CD14-positive monocyte (primary cell): ENCODE measurements around the gene IRF2BPL. TPM values are rescaled to one million over a fixed set of nuclear protein-coding genes. Genes with fewer than 3 reads are reported as not detected.
A peak's percentile ranks its signal among the peaks of the same experiment; 100 is the strongest.

ENCODE experiments used
- DNase-seq, 3 donors: peaks; one replicate each; pipeline ENCODE4 v3.0.0-alpha.2; 2011 to 2022
- H2AFZ ChIP-seq: 2 replicates; pipeline ENCODE4 v1.6.0; 2012; ENCODE audit warnings: mild to moderate bottlenecking, low read depth, low read length, inconsistent platforms; ENCODE audit not compliant: insufficient read depth, poor library complexity, severe bottlenecking
- H3K27ac ChIP-seq, 2 donors: 1 replicate in 1 of 2; 2 replicates in 1 of 2; pipeline ENCODE4 v1.5.1; 2012 to 2013; ENCODE audit warnings: low read length in 2 of 2, control low read depth in 1 of 2, inconsistent platforms in 1 of 2, low read depth in 1 of 2, mild to moderate bottlenecking in 1 of 2
- H3K27me3 ChIP-seq, 2 donors: one replicate each; pipeline versions ENCODE4 v1.6.0 to v1.6.1; 2011 to 2013; ENCODE audit warnings: low read length in 2 of 2; ENCODE audit not compliant: control insufficient read depth in 2 of 2, insufficient read depth in 2 of 2
- H3K36me3 ChIP-seq, 2 donors: replicated peaks in 1 of 2; 1 replicate in 1 of 2; 2 replicates in 1 of 2; pipeline versions ENCODE4 v1.5.1 to v1.6.1; 2012 to 2013; ENCODE audit warnings: low read length in 2 of 2, control low read depth in 1 of 2, inconsistent platforms in 1 of 2, mild to moderate bottlenecking in 1 of 2; ENCODE audit not compliant: insufficient read depth in 2 of 2, control insufficient read depth in 1 of 2
- H3K4me1 ChIP-seq, 2 donors: 1 replicate in 1 of 2; 2 replicates in 1 of 2; pipeline versions ENCODE4 v1.5.1 to v1.6.1; 2012 to 2013; ENCODE audit warnings: low read length in 2 of 2, control low read depth in 1 of 2, inconsistent platforms in 1 of 2, mild to moderate bottlenecking in 1 of 2, moderate library complexity in 1 of 2; ENCODE audit not compliant: insufficient read depth in 2 of 2, control insufficient read depth in 1 of 2
- H3K4me2 ChIP-seq: replicated peaks from 2 replicates; pipeline ENCODE3; 2012; ENCODE audit warnings: low read length, moderate library complexity, mild to moderate bottlenecking; ENCODE audit not compliant: poor library complexity, severe bottlenecking; ENCODE audit errors: extremely low read depth
- H3K4me3 ChIP-seq, 3 experiments: fragments of 200-600 bp in 1 of 3; sonication (generic) in 1 of 3; replicated peaks in 1 of 3; 1 replicate in 2 of 3; 2 replicates in 1 of 3; pipeline ENCODE4 v1.5.1; 2011 to 2013; ENCODE audit warnings: low read length in 3 of 3, mild to moderate bottlenecking in 3 of 3, control low read depth in 2 of 3, low read depth in 2 of 3, inconsistent platforms in 1 of 3, moderate library complexity in 1 of 3
- H3K79me2 ChIP-seq: 2 replicates; pipeline ENCODE4 v1.6.0; 2012; ENCODE audit warnings: mild to moderate bottlenecking, control low read depth, inconsistent platforms, low read length, moderate library complexity; ENCODE audit not compliant: insufficient read depth
- H3K9ac ChIP-seq: 2 replicates; pipeline ENCODE4 v1.6.0; 2017; ENCODE audit warnings: low read length, mild to moderate bottlenecking; ENCODE audit not compliant: insufficient read depth, poor library complexity, severe bottlenecking
- H3K9me3 ChIP-seq, 2 donors: replicated peaks in 1 of 2; 1 replicate in 1 of 2; 2 replicates in 1 of 2; pipeline versions ENCODE4 v1.5.1 to v1.6.1; 2012 to 2013; ENCODE audit warnings: low read length in 2 of 2, control low read depth in 1 of 2; ENCODE audit not compliant: control insufficient read depth in 1 of 2, insufficient read depth in 1 of 2
- H4K20me1 ChIP-seq: 2 replicates; pipeline ENCODE4 v1.6.0; 2012; ENCODE audit warnings: mild to moderate bottlenecking, low read length, control low read depth, moderate library complexity; ENCODE audit not compliant: insufficient read depth
- H3K27ac Mint-ChIP-seq, 7 donors: one replicate each; pipeline ENCODE4 v1.8.0; 2020; ENCODE audit warnings: mild to moderate bottlenecking in 7 of 7, mixed read lengths in 7 of 7, moderate library complexity in 6 of 7, inconsistent platforms in 2 of 7
- H3K27me3 Mint-ChIP-seq, 3 donors: one replicate each; pipeline ENCODE4 v1.8.0; 2021 to 2022; ENCODE audit warnings: low read depth in 3 of 3, mild to moderate bottlenecking in 3 of 3, mixed read lengths in 3 of 3, moderate library complexity in 3 of 3, inconsistent platforms in 1 of 3
- H3K36me3 Mint-ChIP-seq, 2 donors: one replicate each; pipeline ENCODE4 v1.8.0; 2020; ENCODE audit warnings: mixed read lengths in 2 of 2, inconsistent platforms in 1 of 2, mild to moderate bottlenecking in 1 of 2
- H3K4me1 Mint-ChIP-seq: one replicate; pipeline ENCODE4 v1.8.0; 2020; ENCODE audit warnings: mild to moderate bottlenecking, mixed read lengths
- H3K4me3 Mint-ChIP-seq, 2 donors: one replicate each; pipeline ENCODE4 v1.8.0; 2020; ENCODE audit warnings: mild to moderate bottlenecking in 2 of 2, mixed read lengths in 2 of 2, moderate library complexity in 1 of 2
- H3K9me3 Mint-ChIP-seq, 7 donors: one replicate each; pipeline ENCODE4 v1.8.0; 2020 to 2022; ENCODE audit warnings: mixed read lengths in 7 of 7, mild to moderate bottlenecking in 6 of 7, moderate library complexity in 6 of 7, inconsistent platforms in 2 of 7
- WGBS: methylation state at CpG from one replicate; pipeline ENCODE4 v1.1.5; 2013; ENCODE audit warnings: missing lambda C conversion rate; ENCODE audit not compliant: insufficient coverage; 5-methylcytosine and 5-hydroxymethylcytosine counted together
- intact Hi-C, 2 donors: fragments of 100-400 bp; cut with micrococcal nuclease; formaldehyde crosslinking; loops; one replicate each; pipeline versions ENCODE4 v1.15.0 to v1.15.1; 2023
- polyA plus RNA-seq, 3 donors: library from polyadenylated mRNA; depleted of rRNA in 1 of 3; unstranded in 2 of 3; stranded (reverse) in 1 of 3; fragments of 300-500 nt in 2 of 3; fragments of >200 nt in 1 of 3; fragmentation: Illumina TruSeq in 2 of 3; gene quantifications; 1 replicate in 2 of 3; 2 replicates in 1 of 3; pipeline ENCODE4 v1.2.3, GENCODE V29; 2012 to 2021
- TF ChIP-seq, protein P1 (sequence below): fragments of 200-600 bp; IDR thresholded peaks from one replicate; pipeline ENCODE4 v1.8.0; 2022; ENCODE audit warnings: antibody characterized with exemption, mild to moderate bottlenecking

The IRF2BPL gene
- polyA plus RNA-seq, 3 donors: 1.4 to 17.9 (median 1.9) TPM

DNA sequence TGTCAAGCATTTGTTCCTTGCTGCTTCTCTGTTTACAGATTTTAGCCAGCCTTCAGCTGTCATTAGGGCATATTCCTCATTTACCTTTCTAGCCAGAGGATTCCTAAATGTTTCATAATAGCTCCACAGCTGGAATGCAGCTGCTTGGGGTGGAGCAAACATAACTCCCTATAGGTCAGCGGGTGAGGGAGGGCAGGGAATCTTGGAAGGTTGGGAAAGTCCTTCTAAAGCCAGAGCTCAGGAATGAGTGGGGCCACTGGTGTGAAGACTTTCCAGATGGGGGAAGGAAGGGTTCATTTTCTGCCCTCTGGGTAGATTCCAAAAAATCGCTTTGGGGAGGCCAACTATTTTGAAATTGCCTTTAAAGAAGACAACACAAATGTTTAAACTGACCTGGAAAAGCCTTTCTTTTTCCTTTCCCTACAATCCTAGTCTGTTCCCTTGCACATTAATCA lies 16.3 kb upstream of the IRF2BPL start:
- H3K4me2 ChIP-seq: no peak overlapping the region
- H3K27ac Mint-ChIP-seq: peak overlapping the region in 2 of 7 donors; percentile 18 to 75
- no peaks in the 10 kb centered on the region for H3K9me3 ChIP-seq
- TF ChIP-seq, protein P1, sequence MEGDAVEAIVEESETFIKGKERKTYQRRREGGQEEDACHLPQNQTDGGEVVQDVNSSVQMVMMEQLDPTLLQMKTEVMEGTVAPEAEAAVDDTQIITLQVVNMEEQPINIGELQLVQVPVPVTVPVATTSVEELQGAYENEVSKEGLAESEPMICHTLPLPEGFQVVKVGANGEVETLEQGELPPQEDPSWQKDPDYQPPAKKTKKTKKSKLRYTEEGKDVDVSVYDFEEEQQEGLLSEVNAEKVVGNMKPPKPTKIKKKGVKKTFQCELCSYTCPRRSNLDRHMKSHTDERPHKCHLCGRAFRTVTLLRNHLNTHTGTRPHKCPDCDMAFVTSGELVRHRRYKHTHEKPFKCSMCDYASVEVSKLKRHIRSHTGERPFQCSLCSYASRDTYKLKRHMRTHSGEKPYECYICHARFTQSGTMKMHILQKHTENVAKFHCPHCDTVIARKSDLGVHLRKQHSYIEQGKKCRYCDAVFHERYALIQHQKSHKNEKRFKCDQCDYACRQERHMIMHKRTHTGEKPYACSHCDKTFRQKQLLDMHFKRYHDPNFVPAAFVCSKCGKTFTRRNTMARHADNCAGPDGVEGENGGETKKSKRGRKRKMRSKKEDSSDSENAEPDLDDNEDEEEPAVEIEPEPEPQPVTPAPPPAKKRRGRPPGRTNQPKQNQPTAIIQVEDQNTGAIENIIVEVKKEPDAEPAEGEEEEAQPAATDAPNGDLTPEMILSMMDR: no peak
- DNase-seq: no peak
- peaks cover 79% of the 10 kb centered on the region for H3K4me1 Mint-ChIP-seq
- peaks cover 0 to 2% (median 0%) of the 10 kb centered on the region in 7 donors for H3K9me3 Mint-ChIP-seq
- H3K36me3 ChIP-seq: no peaks in the 10 kb centered on the region
- no peak overlapping the region for H2AFZ ChIP-seq
- no peak overlapping the region for H3K9ac ChIP-seq
- H3K79me2 ChIP-seq: no peaks in the 10 kb centered on the region
- H3K27me3 ChIP-seq: no peaks in the 10 kb centered on the region
- peak overlapping the region in 1 of 2 donors; percentile 93 for H3K27ac ChIP-seq
- intact Hi-C loops: loop anchor here (2.0 to 5.0 kb wide), 3 partner anchors 16 to 88 kb away; partner anchors contain the start of gene IRF2BPL (in 1 of the 2)
- no peaks in the 10 kb centered on the region for H4K20me1 ChIP-seq
- H3K4me1 ChIP-seq: peaks cover 85 to 87% of the 10 kb centered on the region in 2 donors
- H3K36me3 Mint-ChIP-seq: peaks cover 0 to 4% of the 10 kb centered on the region in 2 donors
- no peaks in the 10 kb centered on the region for H3K27me3 Mint-ChIP-seq
- no peak overlapping the region for H3K4me3 Mint-ChIP-seq
- no CpG with 5 or more reads among the region's 2 CpGs for WGBS
- no peak overlapping the region for H3K4me3 ChIP-seq

DNA sequence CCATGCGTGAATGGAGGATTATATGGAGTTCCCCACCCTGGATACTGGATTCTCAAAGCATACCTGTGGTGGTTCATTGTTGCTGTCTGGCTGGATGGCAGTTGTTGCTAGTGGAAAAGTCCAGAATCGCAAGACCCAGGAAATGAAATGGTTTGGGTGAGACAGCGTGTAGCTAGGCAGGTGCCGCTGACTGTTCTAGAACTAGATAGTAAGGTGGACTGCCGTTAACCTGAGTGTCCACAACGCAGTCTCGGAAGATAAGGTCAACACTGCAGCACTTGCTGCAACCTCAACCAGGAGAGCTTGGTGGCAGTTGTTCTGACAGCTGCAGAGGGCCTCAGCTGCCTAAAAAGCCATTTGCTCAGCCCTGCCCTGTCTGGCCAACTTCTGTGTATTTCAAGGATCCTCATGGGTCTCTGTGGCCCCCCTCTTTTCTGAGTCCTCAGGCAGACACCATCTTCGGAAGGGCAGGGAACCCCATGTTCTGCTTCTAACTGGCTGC lies 15.5 kb upstream of the IRF2BPL start:
- H3K9me3 ChIP-seq: no peaks in the 10 kb centered on the region
- H2AFZ ChIP-seq: no peak overlapping the region
- peaks cover 0 to 2% (median 0%) of the 10 kb centered on the region in 7 donors for H3K9me3 Mint-ChIP-seq
- TF ChIP-seq, protein P1: no peak
- intact Hi-C loops: loop anchor here (2.0 to 5.0 kb wide), 3 partner anchors 15 to 87 kb away; partner anchors contain the start of gene IRF2BPL (in 1 of the 2)
- H3K27ac ChIP-seq: peak overlapping the region; percentile 78 to 93
- H3K4me1 Mint-ChIP-seq: peaks cover 87% of the 10 kb centered on the region
- H3K4me2 ChIP-seq: peak overlapping the region; percentile 70
- H3K27ac Mint-ChIP-seq: peak overlapping the region; percentile 83 to 99 (median 95)
- H3K79me2 ChIP-seq: no peaks in the 10 kb centered on the region
- peak in 1 of 3 donors; percentile 22 for DNase-seq
- H3K9ac ChIP-seq: peak overlapping the region; percentile 44
- peaks cover 0 to 4% of the 10 kb centered on the region in 2 donors for H3K36me3 Mint-ChIP-seq
- no peaks in the 10 kb centered on the region for H3K36me3 ChIP-seq
- WGBS: 74% methylated on average over 7 of the region's 8 CpGs
- H4K20me1 ChIP-seq: no peaks in the 10 kb centered on the region
- no peaks in the 10 kb centered on the region for H3K27me3 ChIP-seq
- peak overlapping the region in 1 of 3 experiments; percentile 55 for H3K4me3 ChIP-seq
- H3K4me1 ChIP-seq: peaks cover 93 to 95% of the 10 kb centered on the region in 2 donors
- no peaks in the 10 kb centered on the region for H3K27me3 Mint-ChIP-seq
- H3K4me3 Mint-ChIP-seq: peak overlapping the region; percentile 37 to 54
